ENCODE results near the gene IQSEC3.

- TF ChIP-seq EZH2 (IDR thresholded peaks at IDR 0.05; ENCODE audit: borderline replicate concordance, low read depth, low read length, severe bottlenecking) = no peak
- TF ChIP-seq, protein P1, sequence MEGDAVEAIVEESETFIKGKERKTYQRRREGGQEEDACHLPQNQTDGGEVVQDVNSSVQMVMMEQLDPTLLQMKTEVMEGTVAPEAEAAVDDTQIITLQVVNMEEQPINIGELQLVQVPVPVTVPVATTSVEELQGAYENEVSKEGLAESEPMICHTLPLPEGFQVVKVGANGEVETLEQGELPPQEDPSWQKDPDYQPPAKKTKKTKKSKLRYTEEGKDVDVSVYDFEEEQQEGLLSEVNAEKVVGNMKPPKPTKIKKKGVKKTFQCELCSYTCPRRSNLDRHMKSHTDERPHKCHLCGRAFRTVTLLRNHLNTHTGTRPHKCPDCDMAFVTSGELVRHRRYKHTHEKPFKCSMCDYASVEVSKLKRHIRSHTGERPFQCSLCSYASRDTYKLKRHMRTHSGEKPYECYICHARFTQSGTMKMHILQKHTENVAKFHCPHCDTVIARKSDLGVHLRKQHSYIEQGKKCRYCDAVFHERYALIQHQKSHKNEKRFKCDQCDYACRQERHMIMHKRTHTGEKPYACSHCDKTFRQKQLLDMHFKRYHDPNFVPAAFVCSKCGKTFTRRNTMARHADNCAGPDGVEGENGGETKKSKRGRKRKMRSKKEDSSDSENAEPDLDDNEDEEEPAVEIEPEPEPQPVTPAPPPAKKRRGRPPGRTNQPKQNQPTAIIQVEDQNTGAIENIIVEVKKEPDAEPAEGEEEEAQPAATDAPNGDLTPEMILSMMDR (IDR thresholded peaks at IDR 0.05; ENCODE audit: borderline replicate concordance, extremely low read depth, low read length, poor library complexity, severe bottlenecking) = no peak
Observed at GRCh38 chr12:115960-116915, 49.7 kb downstream of the IQSEC3 start.

All from DND-41 (cell line).